MCF 10A (cell line): ENCODE data around the gene ADAD2. TPM values are rescaled to one million over a fixed set of nuclear protein-coding genes. Genes with fewer than 3 reads are reported as not detected.

Source experiments
- Bru-seq: library from RNA; stranded (reverse); fragments of 400-500 nt; gene quantifications from one replicate; lab custom pipeline; 2021; lab: Mats Ljungman, UMichigan
- BruChase-seq, 2 experiments: library from RNA; stranded (reverse); fragments of 400-500 nt; gene quantifications; one replicate each; lab custom pipeline; 2021; lab: Mats Ljungman, UMichigan
- BruUV-seq: library from RNA; stranded (reverse); fragments of 400-500 nt; replicated peaks from 2 replicates; lab custom pipeline; 2021; lab: Mats Ljungman, UMichigan
- CTCF ChIA-PET: fragments of 300-600 bp; sonication (Branson Sonifier 250); formaldehyde crosslinking; extraction: SDS; loops from one replicate; lab custom pipeline; 2021; ENCODE audit warnings: antibody characterized with exemption, inconsistent platforms; lab: Yijun Ruan, JAX
- POLR2A ChIA-PET: fragments of 300-600, 350-650 bp; sonication (Branson Sonifier 250); formaldehyde crosslinking; extraction: SDS; loops from one replicate; lab custom pipeline; 2020; ENCODE audit warnings: antibody characterized with exemption, inconsistent platforms; lab: Yijun Ruan, JAX
- DNase-seq: peaks from one replicate; pipeline ENCODE4 v3.0.0-alpha.2; 2018; ENCODE audit not compliant: unreplicated experiment
- H3K27ac Mint-ChIP-seq: one replicate; pipeline ENCODE4 v1.8.0; 2022; ENCODE audit warnings: mild to moderate bottlenecking, low read depth, mixed read lengths; ENCODE audit not compliant: unreplicated experiment
- H3K27me3 Mint-ChIP-seq: one replicate; pipeline ENCODE4 v1.8.0; 2022; ENCODE audit warnings: mixed read lengths; ENCODE audit not compliant: insufficient read depth, unreplicated experiment
- H3K36me3 Mint-ChIP-seq: one replicate; pipeline ENCODE4 v1.8.0; 2022; ENCODE audit warnings: mild to moderate bottlenecking, moderate library complexity, mixed read lengths; ENCODE audit not compliant: insufficient read depth, unreplicated experiment
- H3K4me1 Mint-ChIP-seq: one replicate; pipeline ENCODE4 v1.8.0; 2022; ENCODE audit warnings: mixed read lengths; ENCODE audit not compliant: insufficient read depth, unreplicated experiment
- H3K4me3 Mint-ChIP-seq: one replicate; pipeline ENCODE4 v1.8.0; 2022; ENCODE audit warnings: mild to moderate bottlenecking, moderate library complexity, mixed read lengths; ENCODE audit not compliant: unreplicated experiment
- H3K9me3 Mint-ChIP-seq: one replicate; pipeline ENCODE4 v1.8.0; 2022; ENCODE audit warnings: mixed read lengths; ENCODE audit not compliant: unreplicated experiment
- CTCF ChIP-seq: fragments of 200-600 bp; IDR thresholded peaks from one replicate; pipeline ENCODE4 v1.8.0; 2022; ENCODE audit warnings: antibody characterized with exemption, mild to moderate bottlenecking; ENCODE audit not compliant: unreplicated experiment
- intact Hi-C: fragments of 100-400 bp; cut with micrococcal nuclease; formaldehyde crosslinking; loops from 2 replicates; pipeline ENCODE4 v1.14.1; 2022
- long read RNA-seq: library from polyadenylated mRNA; stranded (forward); transcript quantifications from one replicate; pipeline ENCODE4 v2.0.0, GENCODE V29; 2022
- total RNA-seq: library from RNA; stranded (reverse); gene quantifications from 2 replicates; pipeline ENCODE4 v1.2.3, GENCODE V29; 2022

Gene ADAD2
- total RNA-seq = not detected in 2 replicates
- not detected for Bru-seq, nascent RNA
- BruChase-seq, experiment 1, labeled RNA remaining after a 6-hour chase = not detected
- not detected for BruChase-seq, experiment 2, labeled RNA remaining after a 2-hour chase
- long read RNA-seq = 0 reads

- ChIA-PET POLR2A (no interaction called here), CTCF (interaction anchor here (0.6 to 1.2 kb wide), 2 partner anchors 106 to 315 kb away, joined by 3 read pairs; no protein-coding TSS in a partner anchor)
- no TSS peak for BruUV-seq
- no peaks in the 10 kb centered on the region for H3K9me3 Mint-ChIP-seq
- intact Hi-C loops = no loop called here
- TF ChIP-seq CTCF = no peak
- H3K27ac Mint-ChIP-seq = no peak within 1 kb of the TSS
- no peak within 1 kb of the TSS for H3K4me3 Mint-ChIP-seq
- DNase-seq = no peak
- H3K4me1 Mint-ChIP-seq = no peaks in the 10 kb centered on the region
- no peaks in the 10 kb centered on the region for H3K36me3 Mint-ChIP-seq
- H3K27me3 Mint-ChIP-seq = no peaks in the 10 kb centered on the region
Measured at GRCh38 chr16:84190731-84191388, at the start of gene ADAD2. Gene ADAD2 (plus strand): TSS chr16:84191157. CDS start chr16:84191231, 74 bp downstream.

GRCh38 chr16:84143081-84143480, 47.9 kb upstream of the ADAD2 start:
- H3K27me3 Mint-ChIP-seq = no peaks in the 10 kb centered on the region
- no TSS peak for BruUV-seq

GRCh38 chr16:84143784-84144199, 47.2 kb upstream of the ADAD2 start:
- no TSS peak for BruUV-seq
- CTCF ChIA-PET = interaction anchor here (0.8 to 1.0 kb wide), 3 partner anchors 26 to 43 kb away, joined by 3 to 4 read pairs (median 4); partner anchors contain the start of gene TAF1C
- H3K36me3 Mint-ChIP-seq = peaks cover 4% of the 10 kb centered on the region
- H3K9me3 Mint-ChIP-seq = no peaks in the 10 kb centered on the region
- peak overlapping the region; percentile 76 for H3K27ac Mint-ChIP-seq
- peak overlapping the region; percentile 88 for H3K4me3 Mint-ChIP-seq
- intact Hi-C loops = no loop called here
- POLR2A ChIA-PET = interaction anchor here (2.6 kb wide), 1 partner anchor 27 kb away, joined by 24 read pairs; the partner anchor contains the start of gene MBTPS1
- no peaks in the 10 kb centered on the region for H3K27me3 Mint-ChIP-seq
- no peak for DNase-seq
- peaks cover 4% of the 10 kb centered on the region for H3K4me1 Mint-ChIP-seq
- TF ChIP-seq CTCF = no peak

More at GRCh38 chr16:84143081-84143480, 47.9 kb upstream of the ADAD2 start:
- intact Hi-C loops = no loop called here
- Mint-ChIP-seq H3K27ac (no peak overlapping the region), H3K9me3 (no peaks in the 10 kb centered on the region), H3K4me1 (peaks cover 4% of the 10 kb centered on the region), H3K4me3 (peak overlapping the region; percentile 88), H3K36me3 (peaks cover 4% of the 10 kb centered on the region)
- DNase-seq = no peak
- ChIA-PET CTCF (interaction anchor here (0.7 to 1.6 kb wide), 5 partner anchors 26 to 189 kb away, joined by 3 to 7 read pairs (median 4); partner anchors contain the start of gene TAF1C), POLR2A (interaction anchor here (0.6 kb wide), 1 partner anchor 30 kb away, joined by 3 read pairs; no protein-coding TSS in a partner anchor)
- TF ChIP-seq CTCF = no peak

- ChIA-PET CTCF (interaction anchor here (0.6 to 1.0 kb wide), 6 partner anchors 12 to 57 kb away, joined by 3 to 7 read pairs (median 4); partner anchors contain the start of gene TAF1C), POLR2A (interaction anchor here (0.6 to 2.6 kb wide), 6 partner anchors 11 to 42 kb away, joined by 3 to 24 read pairs (median 3); partner anchors contain the start of genes MBTPS1 and TAF1C)
- H3K27ac Mint-ChIP-seq = peak overlapping the region; percentile 76
- no peaks in the 10 kb centered on the region for H3K27me3 Mint-ChIP-seq
- H3K9me3 Mint-ChIP-seq = no peaks in the 10 kb centered on the region
- TF ChIP-seq CTCF = no peak
- no TSS peak for BruUV-seq
- peak; percentile 16 for DNase-seq
- peaks cover 4% of the 10 kb centered on the region for H3K4me1 Mint-ChIP-seq
- peak overlapping the region; percentile 88 for H3K4me3 Mint-ChIP-seq
- intact Hi-C loops = no loop called here
- peaks cover 4% of the 10 kb centered on the region for H3K36me3 Mint-ChIP-seq
Measured at GRCh38 chr16:84144209-84144858, 46.6 kb upstream of the ADAD2 start.
